Large intestine (tissue), 3 donors: ENCODE measurements around the gene LRRC7. TPM values are rescaled to one million over a fixed set of nuclear protein-coding genes. Genes with fewer than 3 reads are reported as not detected.
A peak's percentile ranks its signal among the peaks of the same experiment; 100 is the strongest.
"Not testable (repeated sequence)": the region's sequence is repeated elsewhere in the genome, so short reads cannot be mapped to it uniquely, and the experiment has no call there.

Experiments
- DNase-seq, 2 donors: peaks; one replicate each; pipeline versions ENCODE4 v3.0.0 to v3.0.0-alpha.2; 2013
- H3K27ac ChIP-seq: one replicate; pipeline ENCODE4 v1.5.1; 2013; ENCODE audit warnings: low read length
- H3K27me3 ChIP-seq: 2 replicates; pipeline ENCODE4 v1.6.1; 2013; ENCODE audit warnings: low read length; ENCODE audit not compliant: control insufficient read depth, insufficient read depth
- H3K36me3 ChIP-seq: 2 replicates; pipeline ENCODE4 v1.6.1; 2013; ENCODE audit warnings: low read length; ENCODE audit not compliant: control insufficient read depth, insufficient read depth
- H3K4me1 ChIP-seq: one replicate; pipeline ENCODE4 v1.6.1; 2013; ENCODE audit warnings: low read length; ENCODE audit not compliant: control insufficient read depth, insufficient read depth
- H3K4me3 ChIP-seq: one replicate; pipeline ENCODE4 v1.5.1; 2013; ENCODE audit warnings: low read length
- H3K9me3 ChIP-seq: one replicate; pipeline ENCODE4 v1.6.1; 2013; ENCODE audit warnings: mild to moderate bottlenecking, low read depth, low read length, moderate library complexity; ENCODE audit not compliant: control insufficient read depth
- WGBS: methylation state at CpG from one replicate; pipeline ENCODE4 v1.1.5; 2013; ENCODE audit warnings: low lambda C conversion rate; ENCODE audit not compliant: insufficient coverage; 5-methylcytosine and 5-hydroxymethylcytosine counted together
- polyA plus RNA-seq: library from polyadenylated mRNA; unstranded; fragments of 120-200 nt; gene quantifications from one replicate; pipeline ENCODE4 v1.2.1, GENCODE V29; 2013

LRRC7 gene
- polyA plus RNA-seq, 1 donor, result 5.1 TPM

DNA sequence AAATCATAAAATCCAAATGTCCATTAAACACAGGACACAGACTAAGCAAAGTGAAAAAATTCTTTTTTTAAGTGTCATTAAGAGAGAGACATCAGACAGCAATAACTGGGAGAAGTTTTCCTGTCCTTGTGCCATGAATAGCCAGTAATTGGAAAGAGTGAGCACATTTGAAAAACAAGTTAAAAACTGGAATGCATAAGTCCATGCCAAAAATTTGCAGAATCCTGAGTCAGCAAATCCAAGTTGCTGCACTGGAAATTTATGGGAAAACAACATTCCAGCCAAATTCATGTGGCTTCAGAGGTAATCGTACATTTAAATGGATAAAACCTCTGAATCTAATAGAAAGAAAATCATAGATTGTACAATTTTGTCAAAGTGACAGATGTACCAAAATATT is 346.3 kb downstream of the LRRC7 start:
- no peaks in the 10 kb centered on the region for H3K27me3 ChIP-seq
- H3K4me3 ChIP-seq, result no peak overlapping the region
- H3K27ac ChIP-seq, result no peak overlapping the region
- H3K9me3 ChIP-seq, result no peaks in the 10 kb centered on the region
- peak; percentile 11 to 24 for DNase-seq
- WGBS, result 100% methylated on average over 1 of the region's 1 CpG
- no peaks in the 10 kb centered on the region for H3K4me1 ChIP-seq
- H3K36me3 ChIP-seq, result no peaks in the 10 kb centered on the region

DNA sequence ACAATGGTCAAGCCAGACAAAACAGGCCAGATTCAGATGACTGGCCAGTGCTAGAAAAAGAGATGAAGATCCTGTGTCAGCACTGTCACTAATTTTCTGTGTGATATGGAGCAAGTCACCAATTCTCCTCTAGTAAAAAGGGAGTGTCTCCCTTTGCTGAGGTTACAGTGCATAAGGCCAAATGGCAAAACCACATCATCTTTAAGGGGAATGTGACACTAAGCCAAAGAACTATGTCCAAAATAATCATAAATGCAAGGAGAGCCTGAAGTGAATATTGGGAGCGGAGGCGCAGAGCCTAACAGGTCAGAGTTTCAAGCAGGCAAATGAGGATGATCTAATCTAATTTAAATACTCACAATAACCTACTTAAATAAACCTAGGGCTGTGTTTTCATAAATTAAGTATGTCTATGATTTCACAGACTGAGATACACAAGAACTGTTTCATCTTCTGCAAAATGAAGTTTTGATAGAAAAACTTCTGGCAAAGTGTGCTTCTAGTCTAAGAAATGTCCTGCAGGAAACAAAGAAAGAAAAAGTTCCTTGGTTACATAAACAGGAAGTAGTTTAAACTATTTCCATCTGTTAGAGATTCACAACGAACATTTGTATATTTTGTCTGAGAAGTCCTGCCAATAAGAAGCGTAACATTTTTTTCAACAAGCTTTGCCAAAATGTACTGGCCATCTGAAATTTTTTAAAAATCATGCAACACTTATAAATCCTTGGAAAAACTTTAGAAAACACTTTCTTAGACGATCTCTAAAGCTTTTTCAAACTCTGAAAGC is 347.4 kb downstream of the LRRC7 start:
- WGBS, result 54% methylated on average over 3 of the region's 5 CpGs
- DNase-seq, result peak in 1 of 2 donors; percentile 9
- Histone ChIP-seq H3K4me1 (no peaks in the 10 kb centered on the region), H3K27me3 (no peaks in the 10 kb centered on the region), H3K36me3 (no peaks in the 10 kb centered on the region), H3K9me3 (peaks cover 6% of the 10 kb centered on the region), H3K27ac (no peak overlapping the region), H3K4me3 (no peak overlapping the region)

DNA sequence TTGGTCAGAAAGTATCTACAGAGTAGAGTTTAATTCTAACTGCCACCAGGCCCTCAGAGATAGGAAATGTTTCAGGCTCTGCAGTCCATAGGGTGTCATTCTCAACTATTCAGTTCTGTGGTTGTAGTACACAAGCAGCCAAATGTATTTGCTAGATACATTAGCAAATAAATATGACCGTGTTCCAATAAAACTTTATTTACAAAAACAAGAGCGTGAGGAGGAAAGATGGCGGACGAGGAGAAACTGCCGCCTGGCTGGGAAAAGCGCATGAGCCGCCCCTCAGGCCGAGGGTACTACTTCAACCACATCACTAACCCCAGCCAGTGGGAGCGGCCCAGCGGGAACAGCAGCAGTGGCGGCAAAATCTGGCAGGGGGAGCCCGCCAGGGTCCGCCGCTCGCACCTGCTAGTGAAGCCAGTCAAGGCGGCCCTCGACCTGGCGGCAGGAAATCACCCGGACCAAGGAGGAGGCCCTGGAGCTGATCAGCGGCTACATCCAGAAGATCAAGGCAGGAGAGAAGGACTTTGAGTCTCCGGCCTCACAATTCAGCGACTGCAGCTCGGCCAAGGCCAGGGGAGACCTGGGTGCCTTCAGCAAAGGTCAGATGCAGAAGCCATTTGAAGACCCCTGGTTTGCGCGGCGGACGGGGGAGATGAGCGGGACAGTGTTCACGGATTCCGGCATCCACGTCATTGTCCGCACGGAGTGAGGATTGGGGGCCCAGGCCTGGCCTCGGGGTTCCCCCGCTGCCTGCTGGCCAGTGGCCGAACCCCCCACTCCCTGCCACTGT is 351.6 kb downstream of the LRRC7 start:
- Histone ChIP-seq H3K27me3 (no peaks in the 10 kb centered on the region), H3K9me3 (peaks cover 6% of the 10 kb centered on the region), H3K4me1 (no peaks in the 10 kb centered on the region), H3K27ac (no peak overlapping the region), H3K36me3 (no peaks in the 10 kb centered on the region), H3K4me3 (no peak overlapping the region)
- no CpG with 5 or more reads among the region's 36 CpGs for WGBS
- no peak for DNase-seq

DNA sequence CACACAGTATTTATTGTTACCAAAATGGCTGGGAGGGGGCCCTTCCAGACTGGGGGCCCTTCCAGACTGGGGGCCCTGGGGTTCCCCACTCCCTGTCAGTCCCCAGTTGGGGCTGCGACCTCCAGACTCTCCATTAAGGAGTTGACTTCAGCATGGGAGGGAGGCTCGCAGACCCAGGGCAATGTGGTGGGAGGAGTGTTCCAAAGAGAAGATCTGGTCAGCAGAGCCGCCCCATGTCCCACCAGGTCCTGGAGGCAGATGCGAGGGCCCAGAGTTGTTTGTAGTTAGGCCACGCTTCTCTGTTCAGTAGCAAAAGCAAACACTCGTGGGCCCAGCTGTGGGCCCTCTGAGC is 352.2 kb downstream of the LRRC7 start:
- Histone ChIP-seq H3K27me3 (no peaks in the 10 kb centered on the region), H3K4me3 (no peak overlapping the region), H3K9me3 (peaks cover 6% of the 10 kb centered on the region), H3K36me3 (no peaks in the 10 kb centered on the region), H3K4me1 (no peaks in the 10 kb centered on the region), H3K27ac (no peak overlapping the region)
- WGBS, result no CpG with 5 or more reads among the region's 6 CpGs
- no peak for DNase-seq

DNA sequence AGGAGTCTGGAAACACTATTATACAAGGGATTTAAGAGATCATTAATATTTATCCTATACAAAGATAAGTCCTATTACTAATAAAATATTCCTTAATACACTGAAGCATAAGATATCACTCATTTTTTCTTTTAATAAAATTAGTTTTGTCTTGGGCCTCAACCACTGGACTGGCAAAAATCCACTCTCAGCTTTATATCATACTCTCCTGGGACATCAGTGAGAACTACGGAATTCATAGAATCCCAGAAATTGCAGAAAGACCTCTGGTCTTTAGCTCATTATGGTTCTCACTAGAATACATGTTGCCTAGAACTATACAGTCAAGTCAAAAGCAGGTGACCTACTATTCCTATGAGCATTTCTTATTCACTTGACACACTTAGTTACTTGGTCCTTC is 352.7 kb downstream of the LRRC7 start:
- DNase-seq, result no peak
- peaks cover 6% of the 10 kb centered on the region for H3K9me3 ChIP-seq
- H3K27me3 ChIP-seq, result no peaks in the 10 kb centered on the region
- H3K4me1 ChIP-seq, result no peaks in the 10 kb centered on the region
- H3K27ac ChIP-seq, result no peak overlapping the region
- H3K36me3 ChIP-seq, result no peaks in the 10 kb centered on the region
- WGBS, result no CpG with 5 or more reads among the region's 1 CpG
- H3K4me3 ChIP-seq, result no peak overlapping the region

DNA sequence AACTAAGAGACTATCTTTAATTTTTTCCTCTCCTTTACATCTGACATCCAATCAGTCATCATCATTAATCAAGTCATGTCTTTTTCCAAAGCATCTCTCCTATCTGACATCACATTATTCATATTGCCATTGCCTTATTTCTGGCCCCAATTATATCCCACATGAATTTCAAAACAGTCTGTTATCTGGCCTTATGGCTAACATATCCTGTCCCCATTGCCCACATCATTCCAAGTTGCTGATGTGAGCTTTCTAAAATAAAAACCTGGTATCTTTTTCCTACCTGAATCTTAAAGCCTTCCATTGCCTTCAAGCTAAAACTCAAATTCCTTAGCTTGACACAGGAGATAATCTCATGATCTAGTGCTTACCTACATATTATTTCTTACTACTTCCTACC is 353.8 kb downstream of the LRRC7 start:
- H3K27me3 ChIP-seq, result no peaks in the 10 kb centered on the region
- no peaks in the 10 kb centered on the region for H3K4me1 ChIP-seq
- no peak overlapping the region for H3K27ac ChIP-seq
- H3K36me3 ChIP-seq, result no peaks in the 10 kb centered on the region
- DNase-seq, result no peak
- peaks cover 6% of the 10 kb centered on the region for H3K9me3 ChIP-seq
- no peak overlapping the region for H3K4me3 ChIP-seq

DNA sequence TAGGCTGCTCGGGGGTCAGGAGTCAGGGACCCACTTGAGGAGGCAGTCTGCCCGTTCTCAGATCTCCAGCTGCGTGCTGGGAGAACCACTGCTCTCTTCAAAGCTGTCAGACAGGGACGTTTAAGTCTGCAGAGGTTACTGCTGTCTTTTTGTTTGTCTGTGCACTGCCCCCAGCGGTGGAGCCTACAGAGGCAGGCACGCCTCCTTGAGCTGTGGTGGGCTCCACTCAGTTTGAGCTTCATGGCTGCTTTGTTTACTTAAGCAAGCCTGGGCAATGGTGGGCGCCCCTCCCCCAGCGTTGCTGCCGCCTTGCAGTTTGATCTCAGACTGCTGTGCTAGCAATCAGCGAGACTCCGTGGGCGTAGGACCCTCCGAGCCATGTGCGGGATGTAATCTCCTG is 360.5 kb downstream of the LRRC7 start:
- H3K4me1 ChIP-seq, H3K36me3 ChIP-seq, H3K9me3 ChIP-seq, H3K4me3 ChIP-seq, H3K27me3 ChIP-seq, DNase-seq, H3K27ac ChIP-seq: not testable (repeated sequence)
- WGBS, result no CpG with 5 or more reads among the region's 14 CpGs

DNA sequence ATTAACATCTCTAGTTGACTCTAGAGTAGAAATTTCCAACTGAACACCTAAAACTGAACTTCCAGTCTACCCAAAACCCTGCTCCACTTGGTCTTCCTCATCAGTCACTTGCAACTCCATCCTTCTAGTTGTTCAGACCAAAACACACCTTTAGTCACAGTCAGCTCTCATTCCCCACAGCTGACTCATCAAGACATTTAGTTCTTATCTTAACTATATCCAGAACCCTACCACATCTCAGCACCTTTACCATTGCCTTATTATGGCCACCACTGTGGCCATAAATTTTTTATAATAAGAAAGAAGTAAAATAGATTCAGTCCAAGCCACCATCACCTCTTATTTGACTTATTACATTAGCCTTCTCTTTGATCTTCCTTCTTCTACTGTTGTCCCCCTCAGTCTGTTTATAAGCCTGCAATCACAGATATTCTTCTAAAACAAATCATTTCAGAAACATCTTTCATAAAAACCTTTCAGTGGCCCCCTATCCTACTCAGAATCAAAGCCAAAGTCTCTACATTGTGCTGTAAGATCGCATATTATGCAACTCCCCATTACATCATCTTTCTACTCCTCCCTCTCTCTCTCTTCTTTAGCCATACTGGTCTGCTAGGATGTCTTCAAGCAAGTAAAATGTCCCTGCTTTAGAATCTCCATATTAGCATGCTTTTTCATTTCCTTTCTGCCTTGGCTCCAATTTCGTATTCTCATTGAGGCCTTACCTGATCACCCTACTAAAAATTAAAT is 361.8 kb downstream of the LRRC7 start:
- no peaks in the 10 kb centered on the region for H3K27me3 ChIP-seq
- no peak overlapping the region for H3K27ac ChIP-seq
- H3K36me3 ChIP-seq, result no peaks in the 10 kb centered on the region
- no peaks in the 10 kb centered on the region for H3K9me3 ChIP-seq
- H3K4me3 ChIP-seq, result no peak overlapping the region
- 93% methylated on average over 1 of the region's 2 CpGs for WGBS
- DNase-seq, result no peak
- H3K4me1 ChIP-seq, result no peaks in the 10 kb centered on the region

DNA sequence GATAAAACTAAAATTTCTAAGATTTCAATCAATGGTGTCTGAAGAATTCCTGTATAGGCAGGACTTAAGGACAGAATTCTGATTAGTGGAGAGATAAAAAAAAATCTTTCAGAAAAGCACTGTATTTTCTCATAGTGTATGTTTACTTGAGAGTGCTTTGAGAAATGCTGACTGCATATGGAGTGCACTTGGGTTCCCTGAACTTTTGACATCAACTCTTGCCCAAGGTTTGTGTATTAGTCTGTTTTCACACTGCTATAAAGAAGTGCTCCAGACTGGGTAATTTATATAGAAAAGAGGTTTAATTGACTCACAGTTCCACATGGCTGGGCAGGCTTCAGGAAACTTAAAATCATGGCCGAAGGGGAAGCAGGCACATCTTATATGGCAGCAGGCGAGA is 362.7 kb downstream of the LRRC7 start:
- no peak for DNase-seq
- Histone ChIP-seq H3K36me3 (no peaks in the 10 kb centered on the region), H3K4me1 (no peaks in the 10 kb centered on the region), H3K27ac (no peak overlapping the region), H3K4me3 (no peak overlapping the region), H3K27me3 (no peaks in the 10 kb centered on the region), H3K9me3 (no peaks in the 10 kb centered on the region)
- no CpG with 5 or more reads among the region's 2 CpGs for WGBS

DNA sequence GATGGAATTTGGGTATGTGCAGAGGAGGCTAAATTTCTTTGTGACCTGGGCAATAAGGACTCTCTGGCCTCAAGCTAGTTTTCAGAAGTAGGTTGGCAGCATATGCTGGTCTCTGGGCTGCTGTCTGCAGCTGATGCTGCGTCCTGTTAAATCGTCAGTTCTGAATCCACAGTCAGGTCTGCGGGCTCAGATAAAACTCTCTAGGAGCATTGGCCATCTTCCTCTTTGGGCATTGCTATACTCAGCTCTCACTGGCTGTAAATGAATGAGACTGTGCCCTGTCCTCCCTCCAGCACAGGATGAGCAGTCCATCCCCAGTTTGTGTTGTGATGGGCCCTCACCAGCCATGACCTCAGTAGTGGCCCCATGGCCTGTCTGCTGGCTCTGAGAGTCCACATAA is 365.0 kb downstream of the LRRC7 start:
- Histone ChIP-seq H3K4me1 (no peaks in the 10 kb centered on the region), H3K4me3 (no peak overlapping the region), H3K36me3 (no peaks in the 10 kb centered on the region), H3K27me3 (no peaks in the 10 kb centered on the region), H3K9me3 (no peaks in the 10 kb centered on the region), H3K27ac (no peak overlapping the region)
- no peak for DNase-seq
- no CpG with 5 or more reads among the region's 3 CpGs for WGBS
